PC-3 (cell line): ENCODE measurements around the gene BCO1. TPM values are rescaled to one million over a fixed set of nuclear protein-coding genes. Genes with fewer than 3 reads are reported as not detected.

Experiments
- ATAC-seq: fragments of 200-7000 bp; cut with Tn5 transposase; 2 replicates; pipeline ENCODE4 v1.9.1; 2020; ENCODE audit warnings: mild to moderate bottlenecking, moderate library complexity
- BruUV-seq: library from RNA; stranded (reverse); fragments of 400-500 nt; replicated peaks from 2 replicates; lab custom pipeline; 2021; lab: Mats Ljungman, UMichigan
- CTCF ChIA-PET: fragments of 300-600 bp; sonication (Branson Sonifier 250); formaldehyde crosslinking; loops from one replicate; lab custom pipeline; 2022; ENCODE audit warnings: antibody characterized with exemption; lab: Charles Lee
- POLR2A ChIA-PET: fragments of 300-600 bp; sonication (Branson Sonifier 250); formaldehyde crosslinking; loops from one replicate; lab custom pipeline; 2022; ENCODE audit warnings: antibody characterized with exemption; ENCODE audit not compliant: unreplicated experiment; lab: Charles Lee
- DNase-seq: peaks from one replicate; pipeline ENCODE4 v3.0.0-alpha.2; 2015
- H2AFZ ChIP-seq: fragments of 300-600 bp; sonication (generic); 2 replicates; pipeline ENCODE4 v1.6.0; 2016; ENCODE audit warnings: antibody characterized with exemption, low read length
- H3F3A ChIP-seq: fragments of 300-600 bp; sonication (generic); one replicate; pipeline ENCODE4 v1.6.0; 2017; ENCODE audit warnings: antibody characterized with exemption, low read length, control low read depth, mild to moderate bottlenecking; ENCODE audit not compliant: unreplicated experiment
- H3K27ac ChIP-seq: fragments of 300-600 bp; sonication (generic); 2 replicates; pipeline ENCODE4 v1.5.1; 2016; ENCODE audit warnings: mild to moderate bottlenecking, low read length
- H3K27me3 ChIP-seq: fragments of 300-600 bp; sonication (generic); 2 replicates; pipeline ENCODE4 v1.6.1; 2016; ENCODE audit warnings: low read length, mixed read lengths
- H3K36me3 ChIP-seq: fragments of 300-600 bp; sonication (generic); 2 replicates; pipeline ENCODE4 v1.6.1; 2016; ENCODE audit warnings: low read depth, mixed run types, low read length, mixed read lengths
- H3K4me1 ChIP-seq: fragments of 300-600 bp; sonication (generic); 2 replicates; pipeline ENCODE4 v1.5.1; 2016; ENCODE audit warnings: low read length; ENCODE audit not compliant: insufficient read depth
- H3K4me2 ChIP-seq: fragments of 300-600 bp; sonication (generic); 2 replicates; pipeline ENCODE4 v1.6.0; 2016; ENCODE audit warnings: low read length
- H3K4me3 ChIP-seq: fragments of 300-600 bp; sonication (generic); 2 replicates; pipeline ENCODE4 v1.5.1; 2016; ENCODE audit warnings: mild to moderate bottlenecking, low read length, mixed read lengths
- H3K79me2 ChIP-seq: fragments of 300-600 bp; sonication (generic); 2 replicates; pipeline ENCODE4 v1.6.1; 2017; ENCODE audit warnings: low read length, mixed read lengths
- H3K9ac ChIP-seq: fragments of 300-600 bp; sonication (generic); 2 replicates; pipeline ENCODE4 v1.6.0; 2016; ENCODE audit warnings: mild to moderate bottlenecking, low read length
- H3K9me2 ChIP-seq: fragments of 300-600 bp; sonication (generic); replicated peaks from 2 replicates; pipeline ENCODE4 v1.6.1; 2016; ENCODE audit warnings: mixed run types, low read length, mixed read lengths
- H3K9me3 ChIP-seq: fragments of 300-600 bp; sonication (generic); 2 replicates; pipeline ENCODE4 v1.6.1; 2016; ENCODE audit warnings: low read length, mixed read lengths
- H4K20me1 ChIP-seq: fragments of 300-600 bp; sonication (generic); 2 replicates; pipeline ENCODE4 v1.6.1; 2016; ENCODE audit warnings: low read length, mixed read lengths
- EZH2 ChIP-seq: fragments of 300-600 bp; sonication (generic); IDR thresholded peaks from one replicate; pipeline ENCODE4 v1.6.1; 2017; ENCODE audit warnings: antibody characterized with exemption, mild to moderate bottlenecking, low read length; ENCODE audit not compliant: unreplicated experiment
- EZH2phosphoT487 ChIP-seq: fragments of 300-600 bp; sonication (generic); IDR thresholded peaks from 2 replicates; pipeline ENCODE4 v1.6.1; 2018; ENCODE audit warnings: mild to moderate bottlenecking, antibody characterized with exemption, low read length, borderline replicate concordance
- intact Hi-C: fragments of 100-400 bp; cut with micrococcal nuclease; formaldehyde crosslinking; loops from 2 replicates; pipeline ENCODE4 v1.9.0; 2023
- total RNA-seq: library from RNA; depleted of rRNA; stranded (reverse); fragments of >200 nt; gene quantifications from 2 replicates; pipeline ENCODE4 v1.2.3, GENCODE V29; 2014
- TF ChIP-seq, protein P1 (sequence below): fragments of 300-600 bp; sonication (generic); conservative IDR thresholded peaks from 2 replicates; pipeline ENCODE4 v1.5.1; 2017; ENCODE audit warnings: antibody characterized with exemption, low read depth, mild to moderate bottlenecking, low read length

The BCO1 gene
- total RNA-seq, 1 experiment from 2014 or later, result not detected

DNA sequence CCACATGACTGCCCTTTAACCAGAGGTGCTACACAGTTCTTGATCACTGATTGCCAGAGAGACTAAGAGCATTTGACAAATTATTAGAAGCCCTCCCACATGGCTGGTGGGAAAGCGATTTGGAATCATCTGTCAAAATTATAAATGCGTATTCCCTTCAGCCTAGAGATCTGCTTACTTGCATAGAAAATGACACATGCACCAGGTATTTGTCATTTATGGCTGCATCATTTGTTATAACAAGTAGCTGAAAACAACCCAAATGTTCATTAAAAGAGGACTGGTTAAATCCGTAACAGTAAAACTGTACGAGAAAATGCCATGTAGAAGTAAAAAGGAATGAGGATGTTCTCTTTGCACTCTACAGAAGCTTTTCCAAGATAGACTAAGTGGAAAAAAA lies 21.4 kb downstream of the BCO1 start:
- Histone ChIP-seq H3K27me3 (no peaks in the 10 kb centered on the region), H3K9me3 (no peaks in the 10 kb centered on the region), H3K79me2 (no peaks in the 10 kb centered on the region), H2AFZ (no peak overlapping the region), H3K27ac (no peak overlapping the region), H3K36me3 (no peaks in the 10 kb centered on the region), H3F3A (no peaks in the 10 kb centered on the region), H3K4me1 (no peaks in the 10 kb centered on the region), H3K9ac (no peak overlapping the region), H3K4me3 (no peak overlapping the region), H3K9me2 (no peaks in the 10 kb centered on the region), H3K4me2 (no peak overlapping the region), H4K20me1 (no peaks in the 10 kb centered on the region)
- CTCF ChIA-PET, result interaction anchor here (0.7 kb wide), 1 partner anchor 61 kb away, joined by 3 read pairs; no protein-coding TSS in a partner anchor
- ATAC-seq (no peak), DNase-seq (no peak)
- TF ChIP-seq EZH2phosphoT487, result no peak
- TF ChIP-seq, protein P1, sequence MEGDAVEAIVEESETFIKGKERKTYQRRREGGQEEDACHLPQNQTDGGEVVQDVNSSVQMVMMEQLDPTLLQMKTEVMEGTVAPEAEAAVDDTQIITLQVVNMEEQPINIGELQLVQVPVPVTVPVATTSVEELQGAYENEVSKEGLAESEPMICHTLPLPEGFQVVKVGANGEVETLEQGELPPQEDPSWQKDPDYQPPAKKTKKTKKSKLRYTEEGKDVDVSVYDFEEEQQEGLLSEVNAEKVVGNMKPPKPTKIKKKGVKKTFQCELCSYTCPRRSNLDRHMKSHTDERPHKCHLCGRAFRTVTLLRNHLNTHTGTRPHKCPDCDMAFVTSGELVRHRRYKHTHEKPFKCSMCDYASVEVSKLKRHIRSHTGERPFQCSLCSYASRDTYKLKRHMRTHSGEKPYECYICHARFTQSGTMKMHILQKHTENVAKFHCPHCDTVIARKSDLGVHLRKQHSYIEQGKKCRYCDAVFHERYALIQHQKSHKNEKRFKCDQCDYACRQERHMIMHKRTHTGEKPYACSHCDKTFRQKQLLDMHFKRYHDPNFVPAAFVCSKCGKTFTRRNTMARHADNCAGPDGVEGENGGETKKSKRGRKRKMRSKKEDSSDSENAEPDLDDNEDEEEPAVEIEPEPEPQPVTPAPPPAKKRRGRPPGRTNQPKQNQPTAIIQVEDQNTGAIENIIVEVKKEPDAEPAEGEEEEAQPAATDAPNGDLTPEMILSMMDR, result no peak
- TF ChIP-seq EZH2, result no peak
- BruUV-seq, result no TSS peak
- POLR2A ChIA-PET, result interaction anchor here (0.5 kb wide), 1 partner anchor 21 kb away, joined by 5 read pairs; the partner anchor contains the start of gene BCO1
- intact Hi-C loops, result loop anchor here (5.0 kb wide), 1 partner anchor 477 kb away; no protein-coding TSS in a partner anchor

DNA sequence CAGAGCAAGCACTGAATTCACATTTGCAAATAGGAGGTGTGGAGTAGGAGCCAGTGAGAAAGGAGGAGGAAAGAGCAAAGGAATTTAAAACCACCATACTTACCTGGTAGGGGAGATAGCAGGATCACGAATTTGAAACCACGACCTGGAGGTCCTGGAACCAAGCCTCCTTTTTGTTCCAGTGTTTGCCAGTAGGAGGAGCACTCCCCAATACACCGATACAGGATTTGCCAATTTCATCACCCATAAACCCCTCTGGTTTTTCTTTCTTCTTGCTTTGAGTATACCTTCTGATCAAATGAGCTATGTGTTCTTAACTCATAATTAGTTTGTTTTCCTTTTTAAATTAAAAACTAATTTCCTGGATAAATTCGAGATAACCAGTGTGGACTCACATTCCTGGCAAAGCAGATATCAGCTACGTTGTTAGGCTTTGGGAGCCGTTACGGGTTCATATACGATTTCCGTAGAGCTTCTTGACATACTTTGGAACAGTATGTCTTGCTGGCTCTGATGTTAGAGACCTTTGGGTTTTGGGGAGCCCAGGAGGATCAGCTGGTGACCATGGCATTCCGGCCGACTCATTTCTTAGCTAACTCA lies 22.7 kb downstream of the BCO1 start:
- BruUV-seq, result no TSS peak
- H4K20me1 ChIP-seq, result no peaks in the 10 kb centered on the region
- intact Hi-C loops, result loop anchor here (5.0 kb wide), 1 partner anchor 476 kb away; no protein-coding TSS in a partner anchor

More for the DNA sequence above, 22.7 kb downstream of the BCO1 start:
- Histone ChIP-seq H3F3A (no peaks in the 10 kb centered on the region), H3K9me2 (no peaks in the 10 kb centered on the region), H3K79me2 (no peaks in the 10 kb centered on the region), H3K27ac (no peak overlapping the region), H3K36me3 (no peaks in the 10 kb centered on the region), H3K9ac (no peak overlapping the region), H3K4me1 (peaks cover 5% of the 10 kb centered on the region), H3K9me3 (no peaks in the 10 kb centered on the region), H3K4me2 (no peak overlapping the region), H3K4me3 (no peak overlapping the region), H2AFZ (peak overlapping the region; percentile 58; the same call in 1 of the 2 replicates), H3K27me3 (no peaks in the 10 kb centered on the region)
- TF ChIP-seq, protein P1, result peak; percentile 75
- no peak for TF ChIP-seq EZH2
- CTCF ChIA-PET, result interaction anchor here (0.5 to 0.7 kb wide), 2 partner anchors 55 to 58 kb away, joined by 3 to 5 read pairs; no protein-coding TSS in a partner anchor
- POLR2A ChIA-PET, result no interaction called here
- DNase-seq (peak; percentile 55), ATAC-seq (no peak)
